GOT3 (cell line): Measurements from ENCODE around the gene ZNF266.

Source experiments
- DNase-seq: peaks from one replicate; lab custom pipeline; 2025; ENCODE audit warnings: mixed read lengths; lab: John Stamatoyannopoulos, UW

The ZNF266 gene

GRCh38 chr19:9435279-9436268 is at the start of gene ZNF266:
ZNF266 (minus strand) TSS chr19:9435573; CDS start chr19:9420089, 15,484 bp downstream.
- peak; percentile 57 for DNase-seq

- DNase-seq: no peak
Observed at GRCh38 chr19:9485140-9485539, 49.8 kb upstream of the ZNF266 start.

DNA sequence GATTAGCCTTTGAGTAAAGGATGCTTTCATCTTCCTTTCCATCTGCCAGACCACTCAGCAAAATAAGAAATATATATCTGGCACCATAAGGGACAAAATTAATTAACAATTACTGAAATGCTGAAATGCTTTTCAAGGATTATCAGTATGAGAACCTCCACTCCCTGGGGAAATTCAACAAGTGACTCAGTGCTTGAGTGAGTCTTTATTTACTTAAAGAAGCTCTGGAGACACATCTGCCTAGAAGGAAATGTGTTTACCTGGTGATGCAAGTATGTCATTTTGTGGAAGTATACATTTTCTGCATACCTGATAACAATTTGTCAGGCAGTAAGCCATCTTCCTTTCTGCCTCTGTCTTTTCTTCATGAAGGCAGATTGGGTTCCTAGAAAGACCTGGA is 39.6 kb upstream of the ZNF266 start:
- DNase-seq: no peak

DNA sequence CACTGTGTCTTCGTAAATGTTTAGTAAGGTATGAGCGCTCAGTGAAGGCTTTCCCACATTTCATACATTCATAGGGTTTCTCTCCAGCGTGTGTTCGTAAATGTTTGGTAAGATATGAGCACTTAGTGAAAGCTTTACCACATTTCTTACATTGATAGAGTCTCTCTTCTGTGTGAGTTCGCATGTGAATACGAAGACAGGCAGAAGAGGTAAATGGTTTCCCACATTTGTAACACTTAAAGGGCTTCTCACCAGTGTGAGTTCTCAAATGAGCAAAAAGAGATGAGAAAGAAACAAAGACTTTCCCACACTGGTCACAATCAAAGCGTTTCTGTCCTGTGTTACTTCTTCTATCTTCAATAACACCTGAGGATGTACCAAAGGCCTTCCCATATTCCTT is 31.8 kb upstream of the ZNF266 start:
- no peak for DNase-seq

DNA sequence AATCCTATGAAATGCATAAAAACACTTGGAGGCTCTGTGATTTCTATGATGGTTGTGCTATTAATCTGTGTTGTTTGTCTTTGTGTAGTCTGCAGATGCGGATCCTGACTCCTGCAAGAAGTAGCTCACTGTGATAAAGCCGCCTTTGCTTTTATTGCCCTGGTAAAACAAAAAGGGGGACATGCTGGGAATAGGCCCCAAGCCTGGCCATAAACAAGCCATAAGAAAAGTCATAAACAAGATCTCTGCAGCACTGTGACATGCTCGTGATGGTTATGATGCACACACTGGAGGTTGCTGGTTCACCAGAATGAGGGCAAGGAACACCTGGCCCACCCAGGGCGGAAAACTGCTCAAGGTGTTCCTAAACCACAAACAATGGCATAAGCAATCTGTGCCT is 26.6 kb upstream of the ZNF266 start:
- no peak for DNase-seq

DNA sequence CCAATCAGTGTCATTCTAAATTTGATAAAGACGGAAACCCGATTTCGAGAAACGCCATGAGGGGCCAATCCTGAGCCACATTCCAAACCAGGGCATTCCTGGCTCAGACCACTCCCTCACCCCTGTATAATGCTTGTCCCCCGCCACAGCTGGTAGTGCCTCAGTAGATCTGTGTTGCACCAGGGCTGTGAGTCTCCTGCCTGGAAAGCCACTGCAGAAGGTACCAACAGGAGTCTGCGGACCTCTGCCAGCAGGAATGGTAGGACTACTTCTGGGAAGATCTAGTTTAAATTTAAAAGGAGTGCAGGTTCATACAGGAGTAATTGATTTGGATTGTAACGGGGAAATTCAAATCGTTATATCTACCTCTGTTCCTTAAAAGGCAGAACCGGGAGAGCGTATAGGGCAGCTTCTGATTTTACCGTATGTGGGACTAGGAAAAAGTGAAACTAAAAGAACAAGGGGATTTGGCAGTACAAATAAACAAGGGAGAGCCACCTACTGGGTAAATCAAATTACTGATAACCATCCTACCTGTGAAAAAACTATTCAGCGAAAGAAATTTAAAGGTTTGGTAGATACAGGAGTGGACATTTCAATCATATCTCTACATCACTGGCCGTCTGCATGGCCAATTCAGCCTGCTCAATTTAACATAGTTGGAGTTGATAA is 20.8 kb upstream of the ZNF266 start:
- no peak for DNase-seq

DNA sequence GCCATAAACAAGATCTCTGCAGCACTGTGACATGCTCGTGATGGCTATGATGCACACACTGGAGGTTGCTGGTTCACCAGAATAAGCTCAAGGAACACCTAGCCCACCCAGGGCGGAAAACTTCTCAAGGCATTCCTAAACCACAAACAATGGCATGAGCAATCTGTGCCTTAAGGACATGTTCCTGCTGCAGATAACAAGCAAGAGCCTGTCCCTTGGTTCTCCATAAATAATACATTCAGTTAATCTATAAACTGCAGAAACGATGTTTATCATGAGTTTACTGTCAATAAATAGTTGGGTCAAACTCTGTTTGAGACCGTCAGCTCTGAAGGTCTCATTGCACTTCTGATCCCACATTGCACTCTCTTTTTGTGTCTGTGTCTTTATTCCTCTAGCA is 18.6 kb upstream of the ZNF266 start:
- no peak for DNase-seq

DNA sequence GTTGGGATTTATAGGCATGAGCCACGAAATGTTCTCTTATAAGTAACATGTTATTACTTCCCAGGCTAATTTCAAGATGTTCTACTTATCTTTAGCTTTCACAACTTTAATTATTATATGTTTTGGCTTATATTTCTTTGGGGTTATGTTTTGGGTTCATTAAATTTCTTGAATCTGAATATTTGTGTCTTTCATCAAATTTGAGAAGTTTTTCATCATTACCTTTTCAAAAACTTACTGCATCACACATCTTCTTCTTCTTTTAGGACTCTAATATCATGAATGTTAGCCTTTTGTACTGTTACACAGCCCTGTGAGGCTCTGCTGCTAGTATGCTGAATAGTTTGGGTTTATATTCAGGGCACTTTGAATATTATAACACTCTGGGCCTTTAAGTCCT is 9.7 kb upstream of the ZNF266 start:
- DNase-seq: no peak

DNA sequence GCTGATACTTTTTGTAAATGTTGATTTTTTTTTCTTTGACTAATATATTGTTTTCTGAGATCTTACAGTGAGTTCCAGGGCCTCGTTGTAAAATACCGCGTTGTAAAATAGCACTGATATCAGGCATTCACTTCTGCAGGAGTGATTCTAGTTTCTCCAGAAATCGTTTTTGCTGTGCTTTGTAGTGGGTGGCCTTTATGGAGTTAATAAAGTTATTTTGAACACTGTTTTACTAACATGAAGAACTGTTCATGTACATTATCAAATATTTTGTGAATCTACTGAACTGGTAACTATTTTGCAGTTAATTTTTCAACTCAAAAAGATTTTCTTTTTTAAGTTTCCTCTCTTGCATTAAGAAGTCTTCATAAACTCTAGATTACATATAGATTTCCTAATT is 985 bp upstream of the ZNF266 start:
- DNase-seq: no peak

DNA sequence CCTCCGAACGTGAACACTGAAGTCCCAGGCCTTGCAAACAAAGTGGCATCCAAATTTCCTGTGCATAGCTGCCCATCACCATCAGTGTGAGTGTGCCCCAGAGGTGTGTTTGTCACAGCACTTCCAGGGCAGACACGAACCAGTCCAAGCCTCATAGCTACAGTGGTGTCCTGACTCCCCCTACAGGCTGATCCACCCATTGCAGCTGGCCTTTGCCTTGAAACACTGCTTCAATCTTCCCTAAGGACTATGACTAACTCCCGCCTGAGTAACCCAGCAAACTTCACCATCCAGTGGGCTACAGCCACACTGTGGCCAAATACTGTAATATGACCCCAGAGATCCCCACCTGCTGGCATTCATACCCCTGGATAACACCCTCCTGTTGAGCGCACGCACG is 3.9 kb downstream of the ZNF266 start:
- no peak for DNase-seq

- DNase-seq: no peak
Observed at GRCh38 chr19:9430444-9430843, 4.9 kb downstream of the ZNF266 start.

DNA sequence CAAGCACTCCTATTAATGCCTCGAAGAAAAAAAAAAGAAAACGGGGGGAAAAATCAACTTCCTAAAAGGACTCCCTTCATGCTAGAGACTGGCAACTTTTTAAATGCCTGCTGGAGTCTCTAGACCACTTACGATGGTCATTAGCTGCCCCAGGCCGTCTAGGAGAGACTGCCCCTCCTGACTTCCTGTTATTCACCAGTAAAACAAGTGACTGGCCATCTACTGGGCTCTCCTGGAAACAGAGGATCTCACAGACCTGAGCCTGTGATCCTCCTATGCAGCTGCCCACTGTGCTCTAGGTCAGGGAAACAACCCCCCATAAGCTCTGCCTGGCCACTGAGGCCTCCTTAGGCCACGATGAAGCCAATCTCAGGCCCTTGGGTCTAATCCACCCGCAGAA is 7.4 kb downstream of the ZNF266 start:
- DNase-seq: no peak

- no peak for DNase-seq
Observed at GRCh38 chr19:9413240-9413954, 22.0 kb downstream of the ZNF266 start.

DNA sequence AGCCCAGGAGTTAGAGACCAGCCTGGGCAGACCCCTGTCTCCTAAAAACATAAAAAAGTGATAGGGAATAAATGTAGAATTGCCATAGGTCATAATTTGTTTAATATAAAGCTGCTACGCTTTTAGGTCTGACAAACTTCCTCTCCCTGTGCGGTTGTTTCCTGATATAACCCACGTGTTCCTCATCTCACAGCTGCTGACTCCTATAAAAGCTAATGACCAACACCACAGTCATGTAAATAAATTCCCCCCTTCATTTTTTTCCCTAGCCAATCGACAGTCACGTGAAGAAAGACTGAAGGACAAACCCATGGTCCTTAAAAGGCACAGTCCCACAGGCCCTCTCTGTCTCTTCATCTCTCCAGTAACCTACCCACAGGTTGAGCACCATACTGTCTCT is 27.5 kb downstream of the ZNF266 start:
- no peak for DNase-seq

- peak; percentile 12 for DNase-seq
Observed at GRCh38 chr19:9406798-9407352, 28.5 kb downstream of the ZNF266 start.

- DNase-seq: no peak
Observed at GRCh38 chr19:9381361-9381785, 54.0 kb downstream of the ZNF266 start.

DNA sequence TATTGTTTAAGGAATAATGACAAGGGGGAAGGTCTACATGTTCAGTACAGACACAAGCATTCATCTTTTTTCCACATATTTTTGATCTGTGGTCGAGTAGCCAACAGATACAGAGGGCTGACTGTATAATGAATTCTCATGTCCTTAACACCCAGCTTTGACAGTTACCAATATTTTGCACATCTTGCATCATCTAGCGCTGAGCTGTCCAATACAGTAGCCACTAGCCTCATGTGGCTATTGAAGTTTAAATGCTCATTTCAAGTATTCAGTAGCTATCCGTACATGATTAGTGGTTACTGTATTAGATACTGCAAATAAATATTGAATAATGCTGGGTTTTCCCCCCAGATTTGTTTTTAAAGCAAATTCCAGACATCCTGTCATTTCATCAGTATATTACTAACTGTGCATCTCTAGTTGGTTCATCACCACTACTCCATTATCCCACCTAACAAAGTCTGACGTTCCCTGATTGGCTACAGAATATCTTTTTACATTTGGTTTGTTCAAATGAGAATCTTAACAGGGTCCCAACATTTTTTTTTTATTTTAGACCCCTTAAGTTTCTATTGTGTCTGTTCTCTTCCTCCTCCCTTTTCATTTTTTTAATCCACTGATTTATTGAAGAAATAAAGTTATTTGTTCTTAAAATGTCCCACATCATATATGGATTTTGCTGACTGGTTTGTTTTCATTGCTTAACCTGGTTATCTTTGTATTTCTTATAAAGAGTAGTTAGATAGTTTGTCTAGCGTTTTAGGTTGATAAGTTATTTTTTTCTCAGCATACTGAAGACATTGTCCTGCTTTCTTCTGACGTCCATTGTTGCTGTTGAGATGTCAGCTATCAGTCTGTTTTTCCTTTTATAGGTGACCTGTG is 64.4 kb downstream of the ZNF266 start:
- DNase-seq: no peak

DNA sequence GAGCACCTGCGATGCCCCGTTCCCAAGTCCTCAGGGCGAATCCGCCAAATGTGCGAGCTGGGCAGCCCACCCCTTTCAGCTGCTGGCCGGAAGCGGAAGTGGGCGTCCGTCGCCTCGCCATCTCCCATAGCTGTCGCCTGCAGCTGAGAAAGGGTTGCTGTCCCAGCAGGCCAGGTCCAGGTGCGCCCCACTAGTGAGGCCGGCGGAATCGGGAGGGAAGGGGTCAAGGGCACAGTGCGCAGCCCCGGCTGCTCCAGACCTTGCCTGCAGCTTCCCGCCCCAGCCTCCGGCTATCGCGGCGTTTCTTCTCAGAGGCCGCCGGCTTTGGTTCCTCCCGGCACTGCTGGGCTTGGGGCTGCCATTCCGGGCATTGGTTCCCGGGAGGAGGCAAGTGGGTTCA is 72.5 kb downstream of the ZNF266 start, which contains the start of gene ZNF177:
Gene ZNF177 (plus strand): TSS at position 109 of the 400 bp plus-strand sequence. CDS start 15,299 bp downstream, outside the sequence.
- no peak for DNase-seq
